HG03025 (cell line): ENCODE measurements around the gene CAMTA1.
"Not testable (repeated sequence)": the region's sequence is repeated elsewhere in the genome, so short reads cannot be mapped to it uniquely, and the experiment has no call there.

Experiments used
- ATAC-seq: cut with Tn5 transposase; IDR thresholded peaks from one replicate; pipeline ENCODE4 v1.9.1; 2021; ENCODE audit warnings: mild to moderate bottlenecking, moderate library complexity; ENCODE audit not compliant: unreplicated experiment, low FRiP score

CAMTA1 gene

DNA sequence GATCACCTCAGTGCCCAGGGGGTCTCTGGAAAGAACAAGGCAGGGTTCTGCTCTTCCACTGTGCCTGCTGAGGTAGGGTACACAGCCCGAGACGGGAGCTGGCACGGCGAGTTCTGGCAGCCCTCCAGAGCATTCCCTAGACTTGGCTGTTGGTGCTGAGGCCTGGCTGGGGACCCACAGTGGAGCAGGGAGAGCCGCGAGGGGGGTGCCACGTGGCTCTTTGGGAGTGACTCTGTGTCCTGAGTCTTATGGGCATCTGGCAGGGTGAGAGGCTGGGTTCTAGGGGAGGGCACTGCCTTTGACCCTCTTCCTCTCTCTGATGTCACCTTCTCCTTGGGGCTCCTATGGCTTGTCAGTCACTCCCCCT, 336.4 kb downstream of the CAMTA1 start:
- ATAC-seq = no peak

DNA sequence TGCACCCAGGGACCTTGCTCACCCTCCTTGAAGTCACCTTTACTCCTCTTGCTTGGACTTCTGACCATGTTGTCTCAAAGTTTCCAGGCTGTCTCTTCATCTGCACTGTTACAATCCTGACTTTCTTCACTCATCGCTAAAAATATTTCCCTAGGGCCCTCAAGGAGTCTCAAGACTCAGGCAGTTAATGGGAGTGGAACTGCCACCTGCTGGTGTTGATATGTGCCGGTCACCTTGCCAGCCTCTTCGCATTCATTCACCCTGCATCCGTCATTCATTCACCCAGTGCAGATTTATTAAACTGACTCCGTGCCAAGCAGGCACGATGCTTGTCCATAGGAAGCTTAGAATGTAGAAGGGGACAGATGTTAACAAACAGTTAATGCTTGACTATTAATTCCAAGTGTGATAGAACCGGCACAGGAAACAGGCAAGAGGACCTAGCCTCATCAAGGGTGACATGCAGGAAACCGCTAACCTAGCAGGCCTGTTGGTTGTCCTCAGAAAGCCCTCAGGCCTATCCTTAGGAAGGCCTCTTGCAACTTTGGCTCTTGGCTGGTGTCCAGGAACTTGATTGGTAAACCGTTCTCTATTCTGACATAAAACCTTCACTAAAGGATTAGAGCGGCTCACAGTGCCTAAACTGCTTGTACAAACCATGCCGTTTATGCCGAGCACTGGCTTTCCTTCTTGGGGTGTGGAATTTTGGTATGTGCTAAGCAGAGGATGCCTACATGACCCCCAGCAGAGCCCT, 342.2 kb downstream of the CAMTA1 start:
- no peak for ATAC-seq

DNA sequence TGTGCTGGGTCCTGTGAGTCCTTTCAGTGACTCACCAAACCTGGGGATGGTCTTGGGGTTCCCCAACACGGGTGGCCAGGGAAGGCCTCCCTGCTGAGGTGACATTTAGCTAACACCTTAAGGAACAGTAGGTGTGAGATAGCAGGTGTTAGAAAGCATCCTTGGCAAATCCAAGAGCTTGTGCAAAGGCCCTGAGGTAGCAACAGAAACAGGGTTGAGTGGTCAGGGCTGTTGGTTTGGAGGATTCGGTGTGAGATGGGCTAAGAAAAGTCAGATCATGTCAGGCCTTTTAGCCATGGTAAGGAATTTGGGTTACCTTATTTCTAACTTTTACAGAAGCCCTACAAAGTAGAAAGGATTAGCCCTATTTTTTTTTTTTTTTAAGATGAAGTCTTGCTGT, 343.0 kb downstream of the CAMTA1 start:
- ATAC-seq = no peak

DNA sequence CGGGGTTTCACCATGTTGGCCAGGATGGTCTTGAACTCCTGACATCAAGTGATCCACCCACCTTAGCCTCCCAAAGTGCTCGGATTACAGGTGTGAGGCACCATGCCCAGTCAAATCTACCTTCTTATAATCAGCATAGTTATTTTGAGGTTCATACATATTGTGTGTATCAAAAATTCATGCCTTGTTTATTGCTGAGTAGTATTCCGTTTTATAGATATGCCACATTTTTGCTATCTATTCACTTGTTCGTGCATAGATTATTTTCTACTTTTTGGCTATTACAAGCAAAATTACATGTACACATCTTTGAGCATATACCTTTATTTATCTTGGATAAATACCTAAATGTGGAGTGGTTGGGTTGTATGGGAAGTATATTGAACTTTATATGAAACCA, 344.9 kb downstream of the CAMTA1 start:
- no peak for ATAC-seq

DNA sequence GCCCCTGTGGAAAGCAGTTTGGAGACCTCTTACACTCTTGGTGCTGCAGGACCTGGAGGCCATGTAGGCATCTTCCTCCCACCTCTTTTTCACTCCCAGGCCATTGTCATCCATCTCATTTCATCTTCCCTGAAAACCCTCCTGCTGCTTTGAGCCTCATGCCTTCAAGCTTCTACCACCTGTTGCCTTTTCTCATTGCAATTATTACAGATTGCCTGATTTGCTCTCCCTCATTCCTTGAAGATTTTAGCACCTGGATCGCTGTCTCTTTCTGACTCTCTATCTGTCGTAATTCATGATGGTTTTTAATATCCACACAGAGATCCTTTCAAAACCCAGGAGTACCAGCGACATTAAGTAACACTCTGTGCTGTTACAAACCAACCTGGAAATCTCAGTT, 350.2 kb downstream of the CAMTA1 start:
- ATAC-seq = no peak

DNA sequence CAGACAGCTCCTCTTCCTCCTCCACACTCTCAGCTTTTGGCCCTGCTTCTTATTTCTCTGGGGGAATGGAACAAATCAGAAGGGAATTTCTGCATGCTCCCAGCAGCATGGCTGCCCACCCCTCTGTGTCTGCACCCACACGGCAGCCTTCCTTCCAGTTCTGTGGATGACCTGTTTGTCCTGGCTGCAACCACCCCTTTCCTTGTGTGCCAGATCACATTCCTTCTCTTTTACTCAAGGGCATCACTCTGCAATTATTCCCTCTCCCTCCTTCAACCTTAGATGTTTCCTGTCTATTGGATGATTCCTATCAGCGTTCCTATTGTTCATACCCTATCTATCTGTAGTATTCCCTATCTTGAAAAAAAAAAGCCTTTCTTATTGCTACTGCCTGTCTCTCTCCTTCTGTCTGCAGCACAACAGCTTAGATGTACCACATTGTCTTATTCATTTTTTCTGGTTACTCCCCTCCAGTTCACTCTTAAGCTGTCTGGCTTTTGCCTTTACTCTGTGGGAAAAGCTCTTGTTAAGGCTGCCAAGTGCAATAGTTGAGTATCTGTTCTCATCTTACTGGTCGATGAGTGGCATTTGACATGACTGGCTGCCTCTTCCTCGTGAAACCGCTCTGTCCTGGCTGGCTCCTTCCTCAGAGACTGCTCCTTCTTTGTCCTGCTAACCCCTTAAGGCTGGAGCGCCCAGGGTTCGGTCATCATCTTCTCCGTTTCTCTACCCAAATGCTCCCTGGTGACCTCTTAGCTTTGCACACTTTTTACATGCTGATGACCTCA, 351.1 kb downstream of the CAMTA1 start:
- no peak for ATAC-seq

DNA sequence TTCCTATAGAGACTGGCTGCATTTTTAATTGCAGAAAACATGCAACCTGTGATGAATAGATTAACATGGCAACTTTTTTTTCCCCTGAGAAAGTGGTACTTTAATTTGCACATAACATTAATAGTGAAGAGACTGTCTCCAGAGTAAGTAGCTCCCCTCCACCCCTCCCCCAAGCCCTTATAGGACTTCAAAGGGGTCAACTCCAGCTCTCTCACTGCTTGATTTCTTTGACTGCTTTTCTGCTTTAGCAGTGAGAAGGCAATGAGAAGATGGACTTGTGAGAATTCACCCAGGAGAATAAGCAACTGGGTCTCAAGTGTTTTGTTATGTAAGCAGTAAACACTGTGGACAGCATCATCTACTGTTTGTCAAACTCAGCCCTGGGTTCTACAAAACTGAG, 355.0 kb downstream of the CAMTA1 start:
- no peak for ATAC-seq

DNA sequence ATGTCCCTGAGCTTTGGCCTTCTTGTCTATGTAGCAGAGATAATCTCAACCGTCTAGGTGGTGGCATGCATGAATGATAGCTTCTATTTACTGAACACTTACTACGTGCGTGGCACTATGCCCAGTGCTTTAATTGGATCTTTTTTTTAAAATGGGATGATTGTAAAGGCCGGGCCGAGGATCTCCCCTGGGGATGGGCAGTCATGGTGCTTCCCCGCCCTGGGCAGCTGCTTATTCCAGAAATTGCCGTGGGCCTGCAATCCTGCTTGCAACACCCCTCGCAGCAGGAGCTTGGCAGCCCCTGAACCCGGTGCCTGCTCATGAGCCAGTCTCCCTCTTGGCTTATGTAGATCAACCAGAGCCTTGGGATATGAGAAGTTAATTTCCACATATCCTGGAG, 360.7 kb downstream of the CAMTA1 start:
- ATAC-seq = no peak

DNA sequence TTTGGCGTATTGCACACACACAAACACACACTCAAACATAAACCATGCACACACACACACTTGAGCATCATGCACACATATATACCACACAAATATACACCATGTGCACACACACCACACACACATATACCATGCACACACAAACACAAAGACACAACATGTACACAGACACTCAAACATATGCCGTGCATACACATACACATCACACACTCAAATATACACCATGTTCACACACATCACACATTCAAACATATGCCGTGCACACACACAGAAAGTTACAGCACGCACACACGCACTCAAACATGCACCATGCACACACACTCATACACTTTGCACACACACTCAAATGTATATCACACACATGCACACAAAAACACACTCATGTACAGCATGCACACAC, 361.5 kb downstream of the CAMTA1 start:
- ATAC-seq = no peak

DNA sequence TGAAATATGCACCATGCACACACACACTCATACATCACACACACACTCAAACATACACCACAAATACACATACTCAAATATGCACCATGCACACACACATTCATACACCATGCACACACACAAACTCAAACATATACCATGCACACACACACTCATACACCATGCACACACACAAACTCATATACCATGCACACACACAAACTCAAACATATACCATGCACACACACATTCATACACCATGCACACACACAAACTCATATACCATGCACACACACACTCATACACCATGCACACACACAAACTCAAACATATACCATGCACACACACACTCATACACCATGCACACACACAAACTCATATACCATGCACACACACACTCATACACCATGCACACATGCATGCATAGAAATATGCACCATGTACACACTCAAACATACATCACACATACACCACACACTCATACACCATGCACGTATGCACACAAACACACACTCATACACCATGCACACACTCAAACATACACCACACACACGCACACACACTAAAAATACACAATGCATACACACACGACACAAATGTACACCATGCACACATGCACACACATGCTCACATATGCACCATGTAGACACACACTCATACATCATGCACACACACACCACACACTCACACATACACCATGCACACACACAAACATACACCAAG, 362.5 kb downstream of the CAMTA1 start:
- not testable (repeated sequence) for ATAC-seq

DNA sequence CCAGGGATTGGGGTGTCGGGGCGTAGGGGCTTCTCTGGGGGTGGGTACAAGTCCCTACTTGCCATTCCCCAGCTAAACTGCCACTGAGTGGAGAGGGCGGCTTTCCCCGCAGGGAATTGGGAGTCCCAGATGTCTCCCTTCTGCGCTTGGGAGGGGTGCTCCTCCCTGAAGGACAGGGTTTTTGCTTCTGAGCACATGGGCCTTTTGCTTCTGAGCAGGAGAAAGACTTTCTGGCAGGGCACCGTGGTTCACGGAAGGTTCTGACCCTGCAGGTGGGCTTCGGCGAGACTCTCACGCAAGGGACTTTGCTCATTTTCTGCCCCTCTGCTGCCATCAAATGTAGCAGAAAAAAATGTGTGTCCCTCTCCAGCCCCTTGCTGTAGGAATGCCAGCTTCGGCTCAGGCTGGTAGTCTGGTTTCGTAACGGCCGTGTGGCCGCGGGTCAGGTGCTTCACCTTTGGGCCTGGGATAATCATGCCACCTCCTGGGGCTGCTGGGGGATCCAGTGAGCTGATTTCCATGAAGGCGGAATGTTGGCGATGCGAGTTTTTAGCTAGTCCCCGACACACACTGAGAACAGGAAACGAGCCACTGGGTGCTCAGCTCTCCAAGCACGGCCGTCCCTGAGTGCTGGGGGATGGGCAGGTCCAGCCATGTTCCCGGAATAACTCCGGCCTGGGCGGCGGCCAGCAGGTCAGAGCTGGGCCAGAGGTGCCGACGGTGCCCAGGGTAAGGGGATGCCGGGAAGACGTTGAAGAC, 364.0 kb downstream of the CAMTA1 start:
- ATAC-seq = no peak

DNA sequence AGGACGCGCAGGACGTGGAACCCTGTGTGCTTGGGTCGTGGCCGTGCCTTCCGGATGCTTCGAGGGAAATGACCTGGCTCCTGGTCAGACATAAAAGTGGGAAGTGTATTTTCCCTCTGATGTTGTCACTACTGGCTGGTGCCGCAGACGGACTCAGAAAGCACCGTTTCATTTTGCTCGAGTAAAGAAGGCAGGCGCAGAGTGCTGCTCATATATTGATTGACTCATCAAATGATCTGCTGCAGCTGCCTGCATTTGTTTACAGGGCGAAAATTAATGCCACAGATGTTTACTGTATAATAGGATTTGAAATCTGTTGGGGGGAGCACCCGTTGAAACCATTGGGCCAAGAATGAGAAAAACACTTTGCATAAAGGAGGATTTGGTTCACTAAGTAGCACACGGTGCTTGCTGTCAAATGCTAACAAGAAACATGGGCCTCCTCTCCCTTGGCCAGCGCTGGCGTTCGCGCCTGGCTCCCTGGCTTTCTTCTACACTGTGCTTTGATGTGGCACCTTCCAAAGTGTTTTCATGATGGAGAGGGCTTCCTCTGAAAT, 365.5 kb downstream of the CAMTA1 start:
- no peak for ATAC-seq

DNA sequence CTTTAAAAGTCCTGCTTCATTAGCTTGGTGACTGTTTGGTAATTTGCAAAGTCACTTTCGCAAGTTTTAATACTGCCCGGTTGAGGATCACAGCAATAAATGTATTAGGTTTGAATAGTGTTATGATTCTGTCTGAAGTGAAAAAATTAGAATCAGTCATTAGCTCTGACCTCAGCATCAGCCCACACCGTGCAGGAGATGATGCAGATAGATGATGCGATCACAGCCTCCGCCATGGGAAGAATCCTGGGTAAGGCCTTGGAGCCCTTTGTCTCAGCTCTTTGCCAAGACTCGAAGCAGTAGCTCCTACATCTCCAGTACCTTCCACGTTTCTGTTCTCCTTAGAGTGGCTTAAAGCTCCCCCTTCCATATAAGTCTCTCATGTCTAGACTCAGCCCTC, 366.7 kb downstream of the CAMTA1 start:
- no peak for ATAC-seq

DNA sequence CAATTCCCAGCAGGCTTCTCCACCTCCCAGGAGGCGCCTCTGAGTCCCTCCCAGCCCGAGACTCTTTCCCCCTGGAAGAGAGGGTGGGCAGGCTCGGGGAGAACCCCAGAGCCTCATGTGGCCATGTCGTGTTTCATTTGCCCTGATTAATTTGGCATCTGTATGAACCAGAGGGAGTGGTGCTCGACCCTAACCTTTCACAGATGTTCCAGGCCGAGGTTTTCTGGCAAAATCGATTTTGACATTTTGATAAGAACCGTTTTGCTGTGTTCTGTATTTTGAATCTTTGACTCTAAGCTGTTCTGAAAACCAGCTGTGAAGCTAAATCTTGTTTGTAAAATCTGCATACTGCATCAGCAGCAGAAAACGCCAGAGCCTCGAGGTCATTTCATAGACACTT, 367.4 kb downstream of the CAMTA1 start:
- no peak for ATAC-seq

DNA sequence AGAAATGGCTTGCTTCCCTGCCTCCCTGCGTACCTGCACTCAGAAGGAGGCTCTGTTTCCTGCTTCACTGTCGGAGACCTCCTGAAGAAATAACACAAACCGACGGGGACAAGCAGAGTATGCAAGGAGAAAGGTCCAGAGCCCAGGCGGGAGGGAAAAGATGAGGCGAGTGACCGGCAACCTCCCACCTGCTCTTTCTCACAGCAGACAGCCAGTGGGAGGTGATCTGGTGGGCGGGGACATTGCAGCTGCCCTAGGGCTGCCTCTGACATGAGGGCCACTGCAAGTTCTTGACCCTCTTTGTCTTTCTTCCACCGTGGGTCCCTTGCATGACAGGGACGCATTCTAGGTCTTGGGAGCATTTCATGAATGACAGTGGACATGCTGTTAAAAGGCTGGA, 368.2 kb downstream of the CAMTA1 start:
- no peak for ATAC-seq

DNA sequence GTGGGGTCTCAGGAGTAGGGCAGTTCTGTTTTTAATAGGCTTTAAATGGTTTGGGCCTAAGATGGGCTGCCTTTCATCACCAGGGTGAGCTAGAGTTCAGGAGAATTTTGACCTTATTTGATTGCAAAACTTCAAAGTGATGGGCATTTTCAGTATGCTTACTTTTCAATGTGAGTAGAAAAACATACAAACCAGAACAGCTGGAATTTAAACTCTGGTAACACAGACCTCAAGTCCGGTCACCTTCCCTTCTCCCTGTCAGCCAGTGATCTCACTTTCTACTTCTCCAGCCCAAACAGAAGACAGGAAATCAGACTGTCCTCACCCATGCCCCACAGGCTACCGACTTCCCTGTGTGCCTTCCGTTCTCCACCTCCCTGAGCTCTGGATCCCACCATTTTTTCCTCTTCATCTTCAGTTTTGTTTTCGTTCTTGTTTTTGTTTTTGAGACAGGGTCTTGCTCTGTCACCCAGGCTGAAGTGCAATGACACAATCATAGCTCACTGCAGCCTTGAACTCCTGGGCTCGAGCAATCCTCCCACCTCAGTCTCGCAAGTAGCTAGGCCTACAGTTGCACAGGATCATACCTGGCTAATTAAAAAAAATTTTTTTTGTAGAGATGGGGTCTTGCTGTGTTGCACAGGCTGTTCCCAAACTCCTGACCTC, 374.0 kb downstream of the CAMTA1 start:
- no peak for ATAC-seq

DNA sequence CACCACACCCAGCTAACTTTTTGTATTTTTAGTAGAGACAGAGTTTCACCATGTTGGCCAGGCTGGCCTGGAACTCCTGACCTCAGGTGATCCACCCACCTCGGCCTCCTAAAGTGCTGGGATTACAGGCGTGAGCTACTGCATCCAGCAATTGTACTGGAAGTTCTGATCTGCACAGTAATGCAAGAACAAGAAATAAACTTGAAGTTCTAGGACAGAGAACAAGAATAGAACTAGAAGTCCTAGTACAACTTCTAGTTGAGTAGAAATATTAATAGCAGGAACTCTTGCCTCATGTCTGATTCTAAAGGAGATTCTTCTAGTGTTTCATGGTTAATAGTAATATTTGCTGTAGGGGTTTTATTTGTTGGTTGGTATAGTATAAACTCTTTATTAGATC, 383.3 kb downstream of the CAMTA1 start:
- ATAC-seq = not testable (repeated sequence)

DNA sequence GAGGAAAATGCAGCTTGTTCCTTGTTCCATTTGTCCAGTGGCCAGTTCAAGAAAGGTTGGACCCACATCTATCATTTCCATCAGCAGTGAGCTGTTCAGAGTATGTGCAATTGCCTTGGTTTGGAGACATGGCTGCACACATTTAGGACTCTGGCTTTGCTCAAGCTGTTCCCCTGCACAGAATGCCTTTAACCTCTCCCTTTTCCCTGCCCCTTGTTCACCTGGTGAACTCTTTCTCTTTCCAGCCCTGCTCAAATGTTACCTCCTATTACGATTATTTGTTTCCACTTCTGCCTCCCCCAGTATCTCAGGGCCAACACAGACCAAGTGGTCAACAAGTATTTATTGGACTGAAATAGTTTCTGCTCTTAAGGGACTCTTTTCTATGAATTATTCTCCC, 385.9 kb downstream of the CAMTA1 start:
- no peak for ATAC-seq

DNA sequence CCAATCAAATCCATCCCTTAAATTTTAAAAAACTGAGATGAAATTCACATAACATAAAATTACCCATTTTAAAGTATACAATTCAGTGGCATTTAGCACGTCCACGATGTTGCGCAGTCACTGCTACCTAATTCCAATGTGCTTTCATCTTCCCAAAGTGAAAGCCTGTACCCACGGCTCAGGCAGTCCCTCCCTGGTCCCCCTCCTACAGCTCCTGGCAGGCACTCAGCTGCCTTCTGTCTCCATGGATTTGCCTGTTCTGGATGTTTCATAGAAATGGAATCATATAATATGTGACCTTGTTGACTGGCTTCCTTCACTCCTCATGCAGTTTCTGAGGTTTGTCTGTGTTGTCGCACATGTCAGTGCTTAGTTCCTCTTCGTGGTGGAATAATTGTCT, 386.3 kb downstream of the CAMTA1 start:
- ATAC-seq = no peak

DNA sequence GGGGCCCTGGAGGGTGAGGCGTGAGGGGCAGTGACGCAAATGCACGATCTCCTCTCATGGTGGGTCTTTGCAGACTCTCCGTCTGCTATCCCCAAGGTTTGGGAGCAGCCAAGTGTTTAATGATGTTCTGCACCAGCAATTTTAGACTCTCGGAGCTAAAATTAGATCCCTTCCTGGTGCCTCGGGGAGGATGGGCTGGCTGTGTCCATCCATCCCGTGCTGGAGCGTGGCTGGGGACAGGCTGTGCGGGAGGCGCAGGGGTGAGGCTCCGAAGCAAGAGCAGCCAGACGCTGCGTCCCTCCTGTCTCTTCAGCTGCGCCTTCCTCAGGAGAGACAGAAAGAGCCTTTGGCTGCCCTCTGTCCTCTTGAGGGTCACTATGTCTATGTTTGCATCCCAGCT, 387.6 kb downstream of the CAMTA1 start:
- no peak for ATAC-seq
